GM12892 (cell line): ENCODE data around the gene KREMEN1.

ENCODE experiments used
- DNase-seq: peaks from one replicate; pipeline ENCODE4 v3.0.0; 2011; ENCODE audit not compliant: insufficient read length
- FAIRE-seq: peaks from 2 replicates; lab custom pipeline; 2011; peaks lifted over from hg19 to GRCh38; lab: Jason Lieb, UNC
- POLR2A ChIP-seq: IDR thresholded peaks from 2 replicates; pipeline ENCODE4 v1.6.1; 2011; ENCODE audit warnings: low read depth, low read length, control low read depth
- POLR2AphosphoS5 ChIP-seq: IDR thresholded peaks from 2 replicates; pipeline ENCODE4 v1.6.1; 2011; ENCODE audit warnings: low read depth, low read length, control low read depth
- TAF1 ChIP-seq: IDR thresholded peaks from 2 replicates; pipeline ENCODE4 v1.6.1; 2011; ENCODE audit warnings: low read depth, mild to moderate bottlenecking, control low read depth, low read length, borderline replicate concordance

The KREMEN1 gene

DNA sequence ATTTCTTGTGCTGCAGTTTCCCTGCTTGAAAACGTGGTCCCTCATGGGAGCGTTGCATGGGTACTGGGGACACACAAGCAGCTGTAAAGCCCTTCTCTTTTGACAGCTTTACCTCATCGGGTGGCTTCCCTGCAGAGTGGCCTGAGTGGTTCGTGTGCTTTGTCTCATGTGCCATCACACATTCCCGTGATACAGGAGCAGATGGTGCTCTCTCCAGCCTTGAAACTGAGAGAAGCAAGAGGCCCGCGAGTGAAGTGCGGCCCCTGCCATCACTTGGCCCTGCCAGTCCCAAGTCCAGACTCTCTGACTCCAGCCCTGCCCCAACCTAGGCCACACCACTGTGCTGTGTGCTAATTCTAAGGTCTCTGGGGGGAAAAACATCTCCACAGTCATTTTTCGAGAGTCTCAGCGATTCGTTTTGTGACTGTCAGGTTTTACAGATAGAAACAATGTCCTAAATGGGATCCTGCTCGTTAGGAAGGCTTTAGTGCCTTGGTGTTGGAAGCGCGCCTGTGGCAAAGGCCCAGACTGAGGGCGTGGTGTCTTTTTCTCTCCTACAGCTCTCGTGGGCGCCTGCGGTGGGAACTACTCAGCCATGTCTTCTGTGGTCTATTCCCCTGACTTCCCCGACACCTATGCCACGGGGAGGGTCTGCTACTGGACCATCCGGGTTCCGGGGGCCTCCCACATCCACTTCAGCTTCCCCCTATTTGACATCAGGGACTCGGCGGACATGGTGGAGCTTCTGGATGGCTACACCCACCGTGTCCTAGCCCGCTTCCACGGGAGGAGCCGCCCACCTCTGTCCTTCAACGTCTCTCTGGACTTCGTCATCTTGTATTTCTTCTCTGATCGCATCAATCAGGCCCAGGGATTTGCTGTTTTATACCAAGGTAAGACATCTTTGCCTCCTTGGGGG lies 64.2 kb downstream of the KREMEN1 start:
- TF ChIP-seq POLR2AphosphoS5 (no peak), POLR2A (no peak), TAF1 (no peak)
- DNase-seq (no peak), FAIRE-seq (no peak)

DNA sequence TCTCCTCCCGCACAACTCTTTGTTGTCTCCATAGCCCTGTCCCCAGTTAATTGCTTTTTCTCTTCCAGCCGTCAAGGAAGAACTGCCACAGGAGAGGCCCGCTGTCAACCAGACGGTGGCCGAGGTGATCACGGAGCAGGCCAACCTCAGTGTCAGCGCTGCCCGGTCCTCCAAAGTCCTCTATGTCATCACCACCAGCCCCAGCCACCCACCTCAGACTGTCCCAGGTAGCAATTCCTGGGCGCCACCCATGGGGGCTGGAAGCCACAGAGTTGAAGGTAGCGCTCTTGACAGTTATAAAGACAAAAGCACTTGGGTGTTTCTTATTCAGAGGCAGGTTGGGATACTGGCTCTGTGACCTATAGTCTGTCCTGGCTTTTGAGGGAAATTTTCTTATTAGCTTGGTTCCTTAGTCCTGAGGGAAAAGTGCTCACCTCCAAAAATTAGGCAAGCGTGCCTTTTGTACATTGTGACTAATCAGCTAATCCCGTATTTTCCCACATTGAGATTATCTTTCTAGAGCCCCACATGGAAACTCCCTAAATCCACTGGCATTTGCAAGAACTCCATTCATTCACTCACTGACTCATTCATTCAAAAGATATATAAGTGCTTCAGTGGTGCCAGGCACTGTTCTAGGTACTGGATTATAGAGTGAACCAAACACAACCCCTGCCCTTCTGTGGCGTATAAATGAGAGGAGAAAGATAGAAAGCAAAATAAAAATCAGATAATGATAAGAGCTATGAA lies 65.9 kb downstream of the KREMEN1 start:
- no peak for TF ChIP-seq TAF1
- TF ChIP-seq POLR2AphosphoS5, result no peak
- no peak for TF ChIP-seq POLR2A
- FAIRE-seq (no peak), DNase-seq (no peak)

DNA sequence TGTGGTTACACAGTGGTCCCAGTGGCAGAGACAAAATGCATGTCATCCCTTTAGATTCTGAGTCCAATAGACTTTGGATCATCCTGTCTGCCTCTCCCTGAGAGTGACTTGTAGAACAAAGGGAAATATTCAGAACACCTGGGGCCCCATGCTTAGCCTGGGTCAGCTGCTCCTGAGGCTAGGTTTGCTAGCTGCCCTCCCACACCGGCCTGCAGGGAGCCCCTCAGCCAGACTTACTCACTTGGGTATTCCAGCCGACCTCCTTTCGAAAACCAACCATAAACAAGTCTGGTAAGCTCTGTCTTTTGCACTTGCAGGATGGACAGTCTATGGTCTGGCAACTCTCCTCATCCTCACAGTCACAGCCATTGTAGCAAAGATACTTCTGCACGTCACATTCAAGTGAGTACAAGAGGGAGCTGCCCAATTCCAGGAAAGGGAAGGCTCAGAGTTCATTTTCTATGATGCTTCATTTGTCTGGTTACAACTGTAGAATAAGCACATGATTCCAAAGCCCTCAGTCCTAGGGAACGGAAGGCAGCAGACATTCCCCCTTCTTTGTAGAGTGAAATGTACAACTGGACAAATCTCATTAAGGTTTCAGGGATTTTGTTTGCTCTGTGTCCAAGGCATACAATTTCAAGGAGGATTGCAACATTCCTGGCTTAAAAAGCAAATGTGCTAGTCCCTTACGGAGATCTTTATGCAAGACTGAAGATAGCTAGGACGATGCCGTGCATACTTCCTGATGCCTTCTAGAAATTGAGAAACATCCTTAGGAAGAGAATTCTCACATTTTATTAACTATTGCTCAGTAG lies 67.3 kb downstream of the KREMEN1 start:
- DNase-seq, result no peak
- no peak for FAIRE-seq
- TF ChIP-seq POLR2A (no peak), POLR2AphosphoS5 (no peak), TAF1 (no peak)

- DNase-seq (no peak), FAIRE-seq (no peak)
- no peak for TF ChIP-seq POLR2AphosphoS5
- no peak for TF ChIP-seq TAF1
- no peak for TF ChIP-seq POLR2A
Measured at GRCh38 chr22:29141078-29141688, 68.3 kb downstream of the KREMEN1 start.

DNA sequence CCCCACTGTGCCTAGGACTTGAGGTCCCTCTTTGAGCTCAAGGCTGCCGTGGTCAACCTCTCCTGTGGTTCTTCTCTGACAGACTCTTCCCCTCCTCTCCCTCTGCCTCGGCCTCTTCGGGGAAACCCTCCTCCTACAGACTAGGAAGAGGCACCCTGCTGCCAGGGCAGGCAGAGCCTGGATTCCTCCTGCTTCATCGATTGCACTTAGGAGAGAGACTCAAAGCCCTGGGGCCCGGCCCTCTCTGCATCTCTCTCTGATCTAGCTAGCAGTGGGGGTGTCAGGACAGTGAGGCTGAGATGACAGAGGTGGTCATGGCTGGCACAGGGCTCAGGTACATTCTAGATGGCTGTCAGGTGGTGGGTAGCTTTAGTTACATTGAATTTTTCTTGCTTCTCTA lies 69.3 kb downstream of the KREMEN1 start:
- FAIRE-seq (no peak), DNase-seq (no peak)
- TF ChIP-seq POLR2A, result no peak
- no peak for TF ChIP-seq POLR2AphosphoS5
- no peak for TF ChIP-seq TAF1

DNA sequence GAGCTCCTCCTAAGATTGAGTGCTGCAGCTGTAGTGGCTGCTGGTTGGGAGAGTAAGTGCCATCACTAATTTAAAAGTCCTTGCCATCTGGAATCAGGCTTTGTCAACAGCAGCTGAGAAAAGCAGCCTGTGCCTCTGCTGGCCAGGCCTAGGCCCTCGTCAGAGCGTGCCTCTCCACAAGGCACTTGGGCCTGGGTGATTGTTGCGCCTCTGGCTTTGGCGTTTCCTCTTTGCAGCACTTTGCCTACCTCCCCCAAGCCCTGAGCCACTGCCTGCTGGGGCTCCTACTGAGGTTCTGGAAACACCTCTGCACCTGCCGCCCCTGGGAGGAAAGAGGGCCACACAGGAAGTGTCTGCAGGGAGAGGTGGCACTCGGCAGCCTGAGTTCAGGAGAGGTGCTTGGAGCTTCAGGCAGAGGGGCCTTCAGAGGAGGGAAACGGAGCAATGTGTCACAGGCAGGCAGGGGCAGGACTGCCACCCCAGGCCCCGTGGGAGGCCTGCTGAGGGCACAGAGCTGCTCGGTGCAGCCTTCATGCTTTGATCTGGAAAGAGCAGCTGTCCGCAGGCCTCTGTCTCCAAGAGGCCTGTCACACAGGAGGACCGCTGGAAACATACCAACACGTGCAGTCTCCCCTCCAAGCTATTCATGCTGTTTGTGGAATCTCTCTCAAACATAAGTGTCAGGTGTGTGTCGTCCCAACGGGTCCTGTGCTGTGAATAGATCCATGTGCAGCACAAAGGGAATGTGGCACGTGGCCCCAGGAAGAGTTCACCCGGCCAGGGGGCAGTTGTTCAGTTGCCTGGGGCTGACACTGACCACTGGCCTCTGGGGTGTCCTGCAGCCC lies 71.3 kb downstream of the KREMEN1 start:
- TF ChIP-seq TAF1 (no peak), POLR2AphosphoS5 (no peak), POLR2A (no peak)
- DNase-seq (no peak), FAIRE-seq (no peak)

GRCh38 chr22:29144786-29145160 lies 71.9 kb downstream of the KREMEN1 start:
- no peak for FAIRE-seq
- no peak for DNase-seq
- no peak for TF ChIP-seq POLR2A
- no peak for TF ChIP-seq POLR2AphosphoS5
- no peak for TF ChIP-seq TAF1

- FAIRE-seq (no peak), DNase-seq (no peak)
- TF ChIP-seq POLR2A (no peak), POLR2AphosphoS5 (no peak), TAF1 (no peak)
Measured at GRCh38 chr22:29145321-29146072, 72.7 kb downstream of the KREMEN1 start.

DNA sequence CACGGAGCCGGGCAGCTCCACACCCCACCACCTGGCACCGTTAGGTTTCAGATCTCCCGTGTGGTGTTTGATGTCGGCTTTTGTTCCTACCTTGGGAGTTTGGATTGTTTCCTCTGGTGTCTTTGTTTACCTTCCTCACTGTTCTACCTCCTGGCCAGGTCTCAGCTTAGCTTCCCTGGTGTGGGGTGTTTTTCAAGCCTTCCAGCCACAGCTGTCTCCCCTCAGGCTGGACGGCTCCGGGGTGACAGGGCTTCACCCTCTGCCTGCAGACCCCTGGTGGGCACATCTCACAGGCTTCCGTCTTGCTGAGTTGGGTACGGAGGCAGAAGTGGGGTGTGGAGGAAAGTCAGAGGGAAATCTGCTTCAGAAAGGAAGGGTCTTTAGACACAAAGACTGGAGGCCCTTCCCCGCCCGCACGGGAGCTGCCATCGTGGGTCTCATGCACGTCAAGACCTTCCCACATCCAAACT lies 73.3 kb downstream of the KREMEN1 start:
- TF ChIP-seq POLR2A, result no peak
- no peak for FAIRE-seq
- DNase-seq, result no peak

DNA sequence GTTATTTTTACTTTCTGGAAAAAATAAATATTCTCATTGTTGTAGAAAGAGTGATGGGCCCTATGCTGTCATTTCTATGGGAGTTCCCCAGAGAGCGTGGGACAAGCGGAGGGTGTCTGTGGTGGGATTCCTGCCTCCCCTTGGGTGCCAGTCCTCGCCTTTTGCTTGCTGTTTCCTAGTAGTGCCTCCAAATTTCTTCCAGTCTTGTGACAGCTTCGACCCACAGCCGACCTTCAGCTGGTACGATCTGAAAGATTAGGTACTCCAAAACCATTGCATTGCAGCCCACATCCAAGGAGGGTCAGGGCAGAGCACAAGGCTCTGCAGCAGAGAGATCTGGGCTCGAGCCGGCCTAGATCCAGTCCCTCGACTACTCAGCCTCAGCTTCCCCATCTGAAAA lies 73.9 kb downstream of the KREMEN1 start:
- no peak for FAIRE-seq
- DNase-seq, result no peak
- TF ChIP-seq POLR2A (no peak), POLR2AphosphoS5 (no peak), TAF1 (no peak)
